BLaER1 (cell line): ENCODE results near the gene NCLN.
A peak's percentile ranks its signal among the peaks of the same experiment; 100 is the strongest.

ENCODE experiments used
- H3K27ac ChIP-seq: shearing (Covaris generic); formaldehyde crosslinking; 2 replicates; pipeline ENCODE4 v1.8.1; 2022
- H3K27me3 ChIP-seq: shearing (Covaris generic); formaldehyde crosslinking; 2 replicates; pipeline ENCODE4 v1.8.1; 2022
- H3K36me3 ChIP-seq: shearing (Covaris generic); formaldehyde crosslinking; 2 replicates; pipeline ENCODE4 v1.8.1; 2022
- H3K4me1 ChIP-seq: shearing (Covaris generic); formaldehyde crosslinking; 2 replicates; pipeline ENCODE4 v1.8.1; 2022
- H3K4me2 ChIP-seq: shearing (Covaris generic); formaldehyde crosslinking; 2 replicates; pipeline ENCODE4 v1.8.1; 2022
- H3K4me3 ChIP-seq: shearing (Covaris generic); formaldehyde crosslinking; 2 replicates; pipeline ENCODE4 v1.8.1; 2022
- H3K9ac ChIP-seq: shearing (Covaris generic); formaldehyde crosslinking; 2 replicates; pipeline ENCODE4 v1.8.1; 2022
- H3K9me3 ChIP-seq: shearing (Covaris generic); formaldehyde crosslinking; 2 replicates; pipeline ENCODE4 v1.8.1; 2022
- H4K20me1 ChIP-seq: shearing (Covaris generic); formaldehyde crosslinking; 2 replicates; pipeline ENCODE4 v1.8.1; 2022
- Cebpa-rat ChIP-seq: shearing (Covaris generic); IDR thresholded peaks from 2 replicates; pipeline ENCODE4 v1.8.1; 2022

NCLN gene

DNA sequence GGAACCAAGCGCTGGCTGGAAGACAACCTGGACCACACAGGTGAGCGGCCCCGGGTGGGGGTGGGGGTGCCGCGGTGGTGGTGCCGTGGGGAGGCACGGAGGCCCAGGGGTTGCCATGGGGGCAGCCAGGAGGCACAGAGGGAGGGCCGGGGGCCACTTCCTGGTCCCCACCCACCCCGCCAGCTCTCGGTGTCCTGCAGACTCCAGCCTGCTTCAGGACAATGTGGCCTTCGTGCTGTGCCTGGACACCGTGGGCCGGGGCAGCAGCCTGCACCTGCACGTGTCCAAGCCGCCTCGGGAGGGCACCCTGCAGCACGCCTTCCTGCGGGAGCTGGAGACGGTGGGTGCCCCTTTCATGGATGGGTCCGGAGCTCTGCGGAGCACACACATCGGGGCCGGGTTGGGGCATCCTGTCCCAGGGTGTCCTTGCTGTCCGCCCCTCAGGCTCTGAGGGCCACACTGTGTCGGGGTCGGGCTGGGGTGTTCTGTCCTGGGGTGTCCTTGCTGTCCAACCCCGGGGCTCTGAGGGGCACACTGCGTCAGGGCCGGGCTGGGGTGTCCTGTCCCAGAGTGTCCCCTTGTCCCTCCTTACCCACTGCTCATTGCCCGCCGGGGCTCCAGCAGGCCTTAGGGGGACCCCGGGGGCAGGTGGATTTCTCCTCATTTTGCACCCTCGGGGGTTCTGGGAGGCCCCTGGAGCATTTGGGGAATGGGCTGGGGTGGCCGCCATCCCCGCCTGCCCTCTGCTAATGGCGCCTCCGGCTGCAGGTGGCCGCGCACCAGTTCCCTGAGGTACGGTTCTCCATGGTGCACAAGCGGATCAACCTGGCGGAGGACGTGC lies 18.3 kb downstream of the NCLN start:
- no peak overlapping the region for H3K4me2 ChIP-seq
- no peak overlapping the region for H3K27ac ChIP-seq
- peaks cover 25% of the 10 kb centered on the region for H4K20me1 ChIP-seq
- H3K4me3 ChIP-seq = no peak overlapping the region
- H3K36me3 ChIP-seq = peaks cover 94% of the 10 kb centered on the region
- H3K9me3 ChIP-seq = no peaks in the 10 kb centered on the region
- H3K27me3 ChIP-seq = no peaks in the 10 kb centered on the region
- no peak for TF ChIP-seq Cebpa-rat
- H3K9ac ChIP-seq = no peak overlapping the region
- H3K4me1 ChIP-seq = no peaks in the 10 kb centered on the region

DNA sequence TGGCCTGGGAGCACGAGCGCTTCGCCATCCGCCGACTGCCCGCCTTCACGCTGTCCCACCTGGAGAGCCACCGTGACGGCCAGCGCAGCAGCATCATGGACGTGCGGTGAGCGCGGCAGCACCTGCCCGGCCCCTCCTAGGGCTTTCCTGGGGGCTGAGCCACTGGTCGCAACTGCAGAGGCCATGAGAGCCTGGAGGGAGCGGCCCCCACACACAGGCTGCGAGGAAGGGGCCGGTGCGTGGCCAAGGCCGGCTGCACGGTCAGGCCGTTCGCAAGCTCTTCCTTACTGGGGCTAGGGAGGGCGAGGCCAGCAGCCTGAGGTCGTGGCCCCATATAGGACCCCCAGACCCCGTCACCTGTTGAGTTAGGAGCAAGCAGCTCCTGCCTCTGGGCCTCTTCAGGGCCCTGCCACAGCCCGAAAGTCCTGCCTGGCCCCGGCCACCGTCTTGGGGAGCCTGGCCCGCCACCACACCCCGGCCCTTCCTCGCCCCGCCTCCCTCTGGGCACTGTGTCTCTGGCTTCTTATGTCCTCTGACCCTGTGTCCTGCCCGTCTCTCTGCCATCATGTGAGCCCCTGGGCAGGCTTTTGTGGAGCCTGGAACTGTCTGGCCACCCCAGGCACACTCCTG lies 19.0 kb downstream of the NCLN start:
- H3K36me3 ChIP-seq = peaks cover 96% of the 10 kb centered on the region
- peaks cover 28% of the 10 kb centered on the region for H4K20me1 ChIP-seq
- H3K9me3 ChIP-seq = no peaks in the 10 kb centered on the region
- no peaks in the 10 kb centered on the region for H3K27me3 ChIP-seq
- no peak overlapping the region for H3K4me2 ChIP-seq
- H3K9ac ChIP-seq = no peak overlapping the region
- no peak for TF ChIP-seq Cebpa-rat
- no peak overlapping the region for H3K27ac ChIP-seq
- no peak overlapping the region for H3K4me3 ChIP-seq
- H3K4me1 ChIP-seq = no peaks in the 10 kb centered on the region

DNA sequence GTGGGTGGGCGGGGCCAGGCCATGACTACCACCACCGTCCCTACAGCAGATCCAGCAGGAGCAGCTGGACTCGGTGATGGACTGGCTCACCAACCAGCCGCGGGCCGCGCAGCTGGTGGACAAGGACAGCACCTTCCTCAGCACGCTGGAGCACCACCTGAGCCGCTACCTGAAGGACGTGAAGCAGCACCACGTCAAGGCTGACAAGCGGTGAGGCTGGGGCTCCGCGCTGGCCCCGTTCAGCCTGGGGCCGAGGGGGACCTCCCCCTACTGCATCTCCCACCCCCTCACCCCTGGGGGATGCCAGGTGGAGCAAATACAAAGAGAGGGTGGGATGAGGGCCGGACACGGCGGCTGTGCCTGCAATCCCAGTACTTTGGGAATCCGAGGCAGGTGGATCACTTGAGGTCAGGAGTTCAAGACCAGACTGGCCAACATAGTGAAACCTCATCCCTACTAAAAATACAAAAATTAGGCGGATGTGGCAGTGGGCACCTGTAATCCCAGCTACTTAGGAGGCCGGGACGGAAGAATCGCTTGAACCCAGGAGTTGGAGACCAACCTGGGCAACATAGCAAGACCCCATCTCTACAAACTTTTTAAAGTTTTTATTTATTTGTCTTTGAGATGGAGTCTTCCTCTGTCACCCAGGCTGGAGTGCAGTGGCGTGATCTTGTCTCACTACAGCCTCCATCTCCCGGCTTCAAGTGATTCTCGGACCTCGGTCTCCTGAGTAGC lies 20.7 kb downstream of the NCLN start:
- no peak overlapping the region for H3K27ac ChIP-seq
- H3K9me3 ChIP-seq = no peaks in the 10 kb centered on the region
- TF ChIP-seq Cebpa-rat = no peak
- H4K20me1 ChIP-seq = peaks cover 39% of the 10 kb centered on the region
- peaks cover 84% of the 10 kb centered on the region for H3K36me3 ChIP-seq
- H3K4me2 ChIP-seq = no peak overlapping the region
- H3K9ac ChIP-seq = no peak overlapping the region
- H3K4me1 ChIP-seq = peaks cover under 1% of the 10 kb centered on the region; the same call in 1 of the 2 replicates
- H3K4me3 ChIP-seq = no peak overlapping the region
- H3K27me3 ChIP-seq = no peaks in the 10 kb centered on the region

DNA sequence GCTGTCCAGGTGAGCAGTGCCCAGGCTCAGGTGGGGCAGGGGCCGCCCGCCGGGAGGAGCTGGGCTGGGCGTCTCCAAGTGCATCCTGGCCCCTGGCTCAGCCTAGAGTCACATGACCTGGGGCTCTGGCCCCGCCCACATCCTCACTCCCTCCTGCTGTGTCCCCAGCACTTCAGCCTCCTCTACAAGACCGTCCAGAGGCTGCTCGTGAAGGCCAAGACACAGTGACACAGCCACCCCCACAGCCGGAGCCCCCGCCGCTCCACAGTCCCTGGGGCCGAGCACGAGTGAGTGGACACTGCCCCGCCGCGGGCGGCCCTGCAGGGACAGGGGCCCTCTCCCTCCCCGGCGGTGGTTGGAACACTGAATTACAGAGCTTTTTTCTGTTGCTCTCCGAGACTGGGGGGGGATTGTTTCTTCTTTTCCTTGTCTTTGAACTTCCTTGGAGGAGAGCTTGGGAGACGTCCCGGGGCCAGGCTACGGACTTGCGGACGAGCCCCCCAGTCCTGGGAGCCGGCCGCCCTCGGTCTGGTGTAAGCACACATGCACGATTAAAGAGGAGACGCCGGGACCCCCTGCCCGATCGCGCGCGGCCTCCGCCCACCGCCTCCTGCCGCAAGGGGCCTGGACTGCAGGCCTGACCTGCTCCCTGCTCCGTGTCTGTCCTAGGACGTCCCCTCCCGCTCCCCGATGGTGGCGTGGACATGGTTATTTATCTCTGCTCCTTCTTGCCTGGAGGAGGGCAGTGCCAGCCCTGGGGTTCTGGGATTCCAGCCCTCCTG lies 21.9 kb downstream of the NCLN start:
- no peak overlapping the region for H3K4me3 ChIP-seq
- no peak overlapping the region for H3K9ac ChIP-seq
- no peaks in the 10 kb centered on the region for H3K9me3 ChIP-seq
- peaks cover 39% of the 10 kb centered on the region for H4K20me1 ChIP-seq
- H3K4me2 ChIP-seq = no peak overlapping the region
- H3K4me1 ChIP-seq = peaks cover 14% of the 10 kb centered on the region
- no peak overlapping the region for H3K27ac ChIP-seq
- H3K36me3 ChIP-seq = peaks cover 73% of the 10 kb centered on the region
- H3K27me3 ChIP-seq = no peaks in the 10 kb centered on the region
- TF ChIP-seq Cebpa-rat = no peak

DNA sequence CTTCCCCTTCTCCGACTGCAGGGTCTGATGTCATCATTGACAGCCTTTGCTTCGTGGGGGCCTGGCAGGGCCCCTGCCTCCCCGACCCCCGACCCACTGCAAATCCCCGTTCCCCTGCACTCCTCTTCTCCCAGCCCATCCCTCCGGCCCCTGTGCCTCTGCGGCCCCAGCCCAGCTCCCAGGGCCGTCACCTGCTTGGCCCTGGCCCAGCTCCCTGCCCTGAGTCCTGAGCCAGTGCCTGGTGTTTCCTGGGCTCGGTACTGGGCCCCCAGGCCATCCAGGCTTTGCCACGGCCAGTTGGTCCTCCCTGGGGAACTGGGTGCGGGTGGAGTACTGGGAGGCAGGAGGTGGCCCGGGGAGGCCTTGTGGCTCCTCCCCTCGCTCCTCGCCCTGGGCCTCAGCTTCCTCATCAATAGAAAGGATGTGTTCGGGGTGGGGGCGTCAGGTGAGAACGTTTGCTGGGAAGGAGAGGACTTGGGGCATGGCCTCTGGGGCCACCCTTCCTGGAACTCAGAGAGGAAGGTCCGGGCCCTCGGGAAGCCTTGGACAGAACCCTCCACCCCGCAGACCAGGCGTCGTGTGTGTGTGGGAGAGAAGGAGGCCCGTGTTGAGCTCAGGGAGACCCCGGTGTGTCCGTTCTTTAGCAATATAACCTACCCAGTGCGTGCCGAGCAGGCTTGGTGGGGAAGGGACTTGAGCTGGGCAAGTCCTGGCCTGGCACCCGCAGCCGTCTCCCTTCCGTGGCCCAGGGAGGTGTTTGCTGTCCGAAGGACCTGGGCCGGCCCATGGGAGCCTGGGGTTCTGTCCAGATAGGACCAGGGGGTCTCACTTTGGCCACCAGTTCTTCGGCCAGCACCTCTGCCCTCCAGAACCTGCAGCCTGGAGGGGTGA lies 22.8 kb downstream of the NCLN start:
- H3K27ac ChIP-seq = no peak overlapping the region
- TF ChIP-seq Cebpa-rat = no peak
- H3K36me3 ChIP-seq = peaks cover 64% of the 10 kb centered on the region

DNA sequence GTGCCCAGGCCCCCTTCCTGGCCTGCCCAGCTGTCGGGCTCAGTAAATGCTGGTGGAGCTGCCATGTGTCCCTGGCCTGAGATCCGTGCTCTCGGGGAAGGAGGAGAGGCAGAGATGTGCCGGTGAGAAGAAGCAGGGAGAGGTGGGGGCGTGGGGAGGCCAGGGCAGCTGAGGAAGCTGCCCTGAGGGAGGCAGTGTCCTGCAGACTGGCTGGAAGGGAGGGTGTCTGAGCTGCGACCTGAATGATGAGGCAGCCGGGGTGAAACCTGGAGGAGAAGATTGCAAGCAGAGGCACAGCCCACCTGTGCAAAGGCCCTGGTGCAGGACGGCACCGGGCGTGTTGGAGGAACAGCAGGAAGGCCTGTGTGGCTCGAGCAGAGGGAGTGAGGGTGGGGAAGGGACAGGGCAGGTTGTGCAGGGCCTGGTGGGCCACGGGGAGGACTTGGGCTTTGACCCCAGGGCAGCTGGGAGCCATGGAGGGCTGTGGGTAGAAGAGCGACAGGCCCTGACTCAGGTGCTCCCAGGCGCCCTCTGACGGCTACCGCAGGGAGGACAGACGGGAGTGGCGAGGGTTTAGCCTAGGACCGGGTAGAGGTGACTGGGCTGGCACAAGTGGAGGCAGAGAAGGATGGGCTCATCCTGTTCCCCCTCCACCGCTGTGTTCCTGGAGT lies 24.8 kb downstream of the NCLN start:
- Histone ChIP-seq H4K20me1 (peaks cover 39% of the 10 kb centered on the region; the same call in 1 of the 2 replicates), H3K4me1 (peaks cover 29% of the 10 kb centered on the region), H3K9ac (no peak overlapping the region), H3K9me3 (no peaks in the 10 kb centered on the region), H3K4me3 (no peak overlapping the region), H3K27ac (no peak overlapping the region), H3K27me3 (no peaks in the 10 kb centered on the region), H3K36me3 (peaks cover 56% of the 10 kb centered on the region), H3K4me2 (no peak overlapping the region)
- TF ChIP-seq Cebpa-rat = no peak

More for the DNA sequence above, 22.8 kb downstream of the NCLN start:
- no peak overlapping the region for H3K4me2 ChIP-seq
- no peak overlapping the region for H3K4me3 ChIP-seq
- no peak overlapping the region for H3K9ac ChIP-seq
- H3K9me3 ChIP-seq = no peaks in the 10 kb centered on the region
- peaks cover 39% of the 10 kb centered on the region; the same call in 1 of the 2 replicates for H4K20me1 ChIP-seq
- H3K4me1 ChIP-seq = peaks cover 23% of the 10 kb centered on the region
- H3K27me3 ChIP-seq = no peaks in the 10 kb centered on the region

DNA sequence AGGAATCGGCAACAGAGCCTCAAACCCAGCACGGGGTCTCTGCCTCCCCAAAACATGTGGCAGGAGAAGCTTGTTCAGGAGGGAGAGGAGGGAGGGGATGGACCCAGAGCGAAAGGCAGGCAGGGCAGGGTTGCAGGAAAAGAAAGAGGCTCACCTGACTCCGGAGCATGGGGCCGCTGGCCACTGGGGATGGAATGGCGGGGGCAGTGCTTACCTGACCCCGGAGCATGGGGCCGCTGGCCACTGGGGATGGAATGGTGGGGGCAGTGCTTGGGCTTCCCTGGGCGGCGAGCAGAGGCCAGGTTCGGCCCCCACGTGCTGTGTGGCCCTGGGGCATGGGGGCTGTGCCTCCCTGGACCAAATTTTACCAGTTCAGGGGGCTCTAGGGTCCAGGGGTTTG lies 25.5 kb downstream of the NCLN start:
- no peak overlapping the region for H3K9ac ChIP-seq

DNA sequence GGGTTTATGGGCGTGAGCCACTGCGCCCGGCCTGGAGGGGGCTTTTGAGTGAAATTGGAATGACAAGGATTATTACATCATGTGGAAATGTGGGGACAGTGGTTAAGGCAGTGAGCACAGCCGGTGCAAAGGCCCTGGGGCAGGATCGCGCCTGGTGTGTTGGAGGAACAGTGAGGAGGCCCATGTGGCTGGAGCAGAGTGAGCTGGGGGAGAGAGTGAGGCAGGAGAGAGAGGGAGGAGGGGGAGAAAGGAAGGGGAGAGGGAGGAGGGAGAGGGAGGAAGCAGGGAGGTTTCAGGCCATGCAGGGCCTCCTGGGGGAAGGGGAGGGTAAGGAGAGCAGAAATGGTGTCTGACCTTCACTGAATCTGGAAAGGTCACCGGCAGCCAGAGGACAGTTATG lies 27.4 kb downstream of the NCLN start:
- Histone ChIP-seq H3K9me3 (no peaks in the 10 kb centered on the region), H3K4me1 (peaks cover 29% of the 10 kb centered on the region), H3K4me2 (peak overlapping the region; percentile 66), H3K27me3 (no peaks in the 10 kb centered on the region), H3K9ac (0 out of 2 replicates have a peak overlapping the region, but pooled peaks have one; percentile 8), H3K27ac (peak overlapping the region; percentile 55; the same call in 1 of the 2 replicates), H3K36me3 (peaks cover 32% of the 10 kb centered on the region), H3K4me3 (no peak overlapping the region), H4K20me1 (peaks cover 26% of the 10 kb centered on the region; the same call in 1 of the 2 replicates)
- TF ChIP-seq Cebpa-rat = no peak

More for the DNA sequence above, 25.5 kb downstream of the NCLN start:
- H3K36me3 ChIP-seq = peaks cover 52% of the 10 kb centered on the region
- H4K20me1 ChIP-seq = peaks cover 39% of the 10 kb centered on the region; the same call in 1 of the 2 replicates
- no peak for TF ChIP-seq Cebpa-rat
- H3K27ac ChIP-seq = no peak overlapping the region
- no peak overlapping the region for H3K4me2 ChIP-seq
- H3K4me1 ChIP-seq = peaks cover 29% of the 10 kb centered on the region
- H3K4me3 ChIP-seq = no peak overlapping the region
- no peaks in the 10 kb centered on the region for H3K9me3 ChIP-seq
- H3K27me3 ChIP-seq = no peaks in the 10 kb centered on the region
